Measurements from ENCODE around the gene CRISPLD2.

DNA sequence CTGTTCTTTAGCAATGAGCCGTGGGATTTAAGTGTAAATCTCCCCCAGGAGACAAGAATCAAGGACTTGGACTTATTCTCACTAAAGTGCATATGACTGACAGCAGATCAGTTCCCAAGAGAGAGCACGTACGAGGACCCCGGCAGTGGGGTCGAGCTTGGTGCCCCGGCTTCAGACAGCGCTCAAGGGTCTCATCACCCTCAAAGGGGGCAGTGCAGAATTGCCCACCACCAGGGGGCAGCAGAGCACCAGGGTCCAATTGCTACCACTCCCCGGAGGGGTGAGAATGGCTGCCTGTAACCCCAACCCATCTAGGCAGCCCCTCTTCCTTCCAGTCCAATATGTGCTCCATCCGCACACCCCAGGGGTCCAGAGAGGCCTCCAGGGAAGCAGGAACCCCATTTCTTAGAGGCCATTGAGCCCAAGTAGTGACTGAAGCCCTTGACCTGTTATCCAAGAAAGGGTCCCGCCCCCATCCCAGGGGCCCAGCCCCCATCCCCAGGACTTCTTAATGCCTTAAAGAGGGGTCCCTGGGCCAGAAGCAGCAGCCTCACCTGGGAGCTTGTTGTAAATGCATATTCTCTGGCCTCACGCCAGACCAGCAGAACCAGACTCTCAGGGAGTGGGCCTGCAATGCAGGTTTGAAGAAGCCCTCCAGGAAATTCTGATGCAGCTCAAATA lies 105.4 kb downstream of the CRISPLD2 start:
- TF ChIP-seq, protein P1, sequence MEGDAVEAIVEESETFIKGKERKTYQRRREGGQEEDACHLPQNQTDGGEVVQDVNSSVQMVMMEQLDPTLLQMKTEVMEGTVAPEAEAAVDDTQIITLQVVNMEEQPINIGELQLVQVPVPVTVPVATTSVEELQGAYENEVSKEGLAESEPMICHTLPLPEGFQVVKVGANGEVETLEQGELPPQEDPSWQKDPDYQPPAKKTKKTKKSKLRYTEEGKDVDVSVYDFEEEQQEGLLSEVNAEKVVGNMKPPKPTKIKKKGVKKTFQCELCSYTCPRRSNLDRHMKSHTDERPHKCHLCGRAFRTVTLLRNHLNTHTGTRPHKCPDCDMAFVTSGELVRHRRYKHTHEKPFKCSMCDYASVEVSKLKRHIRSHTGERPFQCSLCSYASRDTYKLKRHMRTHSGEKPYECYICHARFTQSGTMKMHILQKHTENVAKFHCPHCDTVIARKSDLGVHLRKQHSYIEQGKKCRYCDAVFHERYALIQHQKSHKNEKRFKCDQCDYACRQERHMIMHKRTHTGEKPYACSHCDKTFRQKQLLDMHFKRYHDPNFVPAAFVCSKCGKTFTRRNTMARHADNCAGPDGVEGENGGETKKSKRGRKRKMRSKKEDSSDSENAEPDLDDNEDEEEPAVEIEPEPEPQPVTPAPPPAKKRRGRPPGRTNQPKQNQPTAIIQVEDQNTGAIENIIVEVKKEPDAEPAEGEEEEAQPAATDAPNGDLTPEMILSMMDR (conservative IDR thresholded peaks at IDR 0.05; ENCODE audit: low read length), result peak; percentile 94
- no peak for TF ChIP-seq EZH2phosphoT487 (IDR thresholded peaks at IDR 0.05; ENCODE audit: borderline replicate concordance)

Measured in Loucy (cell line).